Activated T-helper 17 cell treated with anti-CD3 and anti-CD28 coated beads, Interleukin-2, amount 50 U/mL, for 72 hours (primary cell): Measurements from ENCODE around the gene DPCD. TPM values are rescaled to one million over a fixed set of nuclear protein-coding genes. Genes with fewer than 3 reads are reported as not detected.

Experiments
- ATAC-seq: fragments of 150-1000 bp; cut with Tn5 transposase; replicated peaks from 2 replicates; pipeline ENCODE4 v1.10.0; 2021; ENCODE audit warnings: mild to moderate bottlenecking, moderate library complexity
- H3K27ac Mint-ChIP-seq: one replicate; pipeline ENCODE4 v1.8.0; 2022; ENCODE audit warnings: mixed read lengths
- H3K27me3 Mint-ChIP-seq: one replicate; pipeline ENCODE4 v1.8.0; 2022; ENCODE audit warnings: mixed read lengths
- H3K36me3 Mint-ChIP-seq: one replicate; pipeline ENCODE4 v1.8.0; 2022; ENCODE audit warnings: low read depth, mild to moderate bottlenecking, mixed read lengths
- H3K4me1 Mint-ChIP-seq: one replicate; pipeline ENCODE4 v1.8.0; 2022; ENCODE audit warnings: mixed read lengths
- H3K4me3 Mint-ChIP-seq: one replicate; pipeline ENCODE4 v1.8.0; 2022; ENCODE audit warnings: mild to moderate bottlenecking, mixed read lengths
- H3K9me3 Mint-ChIP-seq: one replicate; pipeline ENCODE4 v1.8.0; 2022; ENCODE audit warnings: mixed read lengths
- total RNA-seq, 2 donors: library from RNA; stranded (reverse); gene quantifications; one replicate each; pipeline ENCODE4 v1.2.3, GENCODE V29; 2022

Gene DPCD
- total RNA-seq, 2 donors from 2014 or later = 10.6 to 19.2 TPM

DNA sequence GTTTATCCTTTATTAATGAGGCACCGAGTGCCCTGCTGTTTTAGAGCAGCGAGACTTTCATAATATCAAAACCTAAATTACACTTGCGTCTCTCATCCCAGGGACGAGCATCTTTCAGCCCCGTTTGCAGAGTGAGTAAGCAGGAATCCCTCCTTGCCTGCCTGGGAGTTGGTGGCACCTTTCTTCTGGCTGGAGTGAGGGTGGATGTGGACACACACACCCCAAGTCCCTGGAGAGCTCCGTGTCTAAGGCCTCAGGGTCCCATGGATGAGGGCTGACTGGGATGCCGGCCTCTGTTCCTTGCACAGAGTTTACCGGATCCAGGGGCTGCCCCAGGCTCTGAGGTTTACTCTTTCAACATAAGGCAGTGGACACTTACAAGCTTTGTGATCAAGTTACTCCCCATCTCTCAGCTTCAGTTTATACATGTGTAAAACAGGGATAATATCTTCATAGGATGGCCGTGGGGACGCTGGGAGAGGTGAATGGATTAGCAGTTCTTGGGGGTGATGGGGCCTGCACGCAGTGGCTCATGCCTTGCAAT, 24.6 kb upstream of the DPCD start:
- H3K4me3 Mint-ChIP-seq = no peak overlapping the region
- no peak overlapping the region for H3K27ac Mint-ChIP-seq
- H3K9me3 Mint-ChIP-seq = no peaks in the 10 kb centered on the region
- peaks cover 15% of the 10 kb centered on the region for H3K4me1 Mint-ChIP-seq
- peaks cover 36% of the 10 kb centered on the region for H3K27me3 Mint-ChIP-seq
- no peak for ATAC-seq
- no peaks in the 10 kb centered on the region for H3K36me3 Mint-ChIP-seq

DNA sequence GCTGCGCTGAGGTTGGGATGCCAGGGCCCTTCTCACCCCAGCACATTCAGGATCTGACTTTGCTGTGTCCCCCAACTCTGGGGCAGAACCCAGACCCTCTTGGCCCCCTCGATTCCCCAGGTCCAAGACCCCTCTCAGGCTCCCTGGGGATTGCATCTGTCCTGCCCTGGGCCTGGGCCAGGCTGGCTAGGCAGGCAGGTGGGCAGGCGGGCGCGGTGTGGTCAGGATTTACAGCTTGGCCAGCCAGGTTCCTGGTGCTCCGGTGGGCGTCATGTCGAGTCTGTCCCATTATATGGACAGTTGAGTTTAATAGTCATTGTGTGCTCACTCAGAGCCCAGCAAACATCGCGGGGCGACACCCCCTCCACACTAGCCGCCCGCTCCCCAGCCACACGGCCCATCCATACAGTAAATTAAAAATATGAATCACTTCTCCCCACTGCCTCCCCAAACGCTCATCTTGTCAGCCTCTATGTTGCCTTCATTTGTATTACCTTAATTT, 23.6 kb upstream of the DPCD start:
- Mint-ChIP-seq H3K36me3 (no peaks in the 10 kb centered on the region), H3K4me1 (peaks cover 9% of the 10 kb centered on the region), H3K4me3 (no peak overlapping the region), H3K27me3 (peaks cover 41% of the 10 kb centered on the region), H3K27ac (no peak overlapping the region), H3K9me3 (no peaks in the 10 kb centered on the region)
- ATAC-seq = no peak

DNA sequence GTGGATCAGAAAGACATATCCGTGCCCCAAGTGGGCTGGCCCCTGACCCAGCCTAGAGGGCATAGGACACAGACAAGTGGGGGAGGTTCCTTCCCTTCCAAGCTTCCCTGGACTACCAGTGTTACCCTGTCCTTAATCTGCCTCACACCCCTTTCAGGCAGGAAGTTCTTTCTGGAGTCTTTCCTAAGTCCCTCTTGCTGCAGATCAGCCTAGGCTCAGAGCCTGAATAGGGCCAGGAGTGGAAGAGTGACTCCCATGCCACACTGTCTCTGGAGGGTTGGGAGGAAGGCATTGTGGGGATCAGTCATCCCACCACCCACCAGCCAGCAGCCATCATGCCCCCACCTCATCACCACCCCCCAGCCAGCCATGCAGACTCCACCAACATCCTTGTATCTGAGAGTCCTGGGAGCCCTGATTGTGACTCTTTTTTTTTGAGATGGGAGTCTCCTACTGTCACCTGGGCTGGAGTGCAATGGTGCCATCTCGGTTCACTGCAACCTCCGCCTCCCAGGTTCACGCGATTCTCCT, 22.7 kb upstream of the DPCD start:
- Mint-ChIP-seq H3K27me3 (peaks cover 44% of the 10 kb centered on the region), H3K9me3 (no peaks in the 10 kb centered on the region), H3K27ac (no peak overlapping the region), H3K4me1 (peaks cover 6% of the 10 kb centered on the region), H3K36me3 (no peaks in the 10 kb centered on the region), H3K4me3 (no peak overlapping the region)
- ATAC-seq = no peak

DNA sequence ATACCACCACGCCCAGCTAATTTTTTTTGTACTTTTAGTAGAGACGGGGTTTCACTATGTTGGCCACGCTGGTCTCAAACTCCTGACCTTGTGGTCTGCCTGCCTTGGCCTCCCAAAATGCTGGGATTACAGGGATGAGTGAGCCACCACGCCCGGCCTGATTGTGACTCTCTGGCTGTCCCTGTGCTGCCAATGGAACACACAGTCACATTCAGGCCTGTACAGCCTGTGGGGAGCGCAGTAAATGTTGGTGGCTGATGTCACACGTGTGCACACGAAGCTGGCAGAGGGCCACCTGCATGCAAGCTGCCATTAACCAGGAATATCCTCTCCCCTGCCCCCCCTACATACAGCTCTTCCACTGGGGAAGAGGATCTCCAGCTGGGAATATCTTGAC, 22.2 kb upstream of the DPCD start:
- Mint-ChIP-seq H3K9me3 (no peaks in the 10 kb centered on the region), H3K27me3 (peaks cover 44% of the 10 kb centered on the region), H3K36me3 (no peaks in the 10 kb centered on the region), H3K4me3 (no peak overlapping the region), H3K27ac (no peak overlapping the region), H3K4me1 (peaks cover 6% of the 10 kb centered on the region)
- no peak for ATAC-seq

DNA sequence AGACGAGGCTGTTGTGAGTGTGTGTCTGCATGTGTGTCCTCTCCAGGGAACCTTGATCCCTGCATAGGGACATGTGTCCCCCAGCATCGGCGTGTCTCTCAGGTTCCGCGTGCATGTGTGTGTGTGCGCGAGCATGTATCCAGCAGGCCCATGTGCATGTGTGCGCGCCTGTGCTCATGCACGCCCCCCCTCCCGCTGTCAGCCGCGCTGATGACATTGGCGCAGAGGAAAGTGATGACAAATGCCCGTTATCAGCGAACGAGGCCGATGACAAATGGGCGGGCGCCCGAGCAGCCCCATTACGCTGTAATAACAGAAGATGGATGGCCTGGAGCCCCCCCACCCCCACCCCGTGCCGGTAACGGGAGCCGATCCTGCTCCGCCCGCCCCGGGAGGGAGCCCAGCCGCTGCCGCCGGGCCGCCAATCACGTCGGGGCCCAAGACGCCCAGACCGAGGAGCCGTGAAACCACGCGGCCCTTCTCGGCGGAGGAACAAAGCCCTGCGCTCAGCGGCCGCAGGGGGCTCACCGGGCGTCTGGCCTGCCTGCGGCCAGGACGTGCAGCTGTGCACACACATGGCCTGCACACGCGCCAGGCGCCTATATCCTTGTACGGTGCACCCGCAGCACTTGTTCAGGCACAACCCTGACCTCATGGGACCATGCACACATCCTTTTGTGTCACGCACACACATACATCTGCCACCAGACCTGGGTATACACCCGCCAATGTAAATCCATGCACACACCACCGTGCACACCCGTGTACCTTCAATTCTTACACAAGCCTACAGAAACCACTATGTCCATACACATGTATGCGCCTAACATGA, 21.6 kb upstream of the DPCD start:
- H3K4me3 Mint-ChIP-seq = no peak overlapping the region
- peaks cover 44% of the 10 kb centered on the region for H3K27me3 Mint-ChIP-seq
- H3K27ac Mint-ChIP-seq = no peak overlapping the region
- H3K36me3 Mint-ChIP-seq = no peaks in the 10 kb centered on the region
- peaks cover 6% of the 10 kb centered on the region for H3K4me1 Mint-ChIP-seq
- no peaks in the 10 kb centered on the region for H3K9me3 Mint-ChIP-seq
- no peak for ATAC-seq

GRCh38 chr10:101567165-101568006, 20.7 kb upstream of the DPCD start:
- peak; percentile 42 for ATAC-seq

GRCh38 chr10:101568054-101568745, 19.9 kb upstream of the DPCD start:
- Mint-ChIP-seq H3K36me3 (no peaks in the 10 kb centered on the region), H3K27ac (no peak overlapping the region), H3K4me3 (peak overlapping the region; percentile 20), H3K27me3 (peaks cover 44% of the 10 kb centered on the region), H3K9me3 (no peaks in the 10 kb centered on the region), H3K4me1 (peaks cover 6% of the 10 kb centered on the region)
- no peak for ATAC-seq

More at GRCh38 chr10:101567165-101568006, 20.7 kb upstream of the DPCD start:
- peaks cover 6% of the 10 kb centered on the region for H3K4me1 Mint-ChIP-seq
- no peaks in the 10 kb centered on the region for H3K36me3 Mint-ChIP-seq
- H3K27me3 Mint-ChIP-seq = peaks cover 44% of the 10 kb centered on the region
- no peak overlapping the region for H3K4me3 Mint-ChIP-seq
- H3K27ac Mint-ChIP-seq = no peak overlapping the region
- no peaks in the 10 kb centered on the region for H3K9me3 Mint-ChIP-seq

DNA sequence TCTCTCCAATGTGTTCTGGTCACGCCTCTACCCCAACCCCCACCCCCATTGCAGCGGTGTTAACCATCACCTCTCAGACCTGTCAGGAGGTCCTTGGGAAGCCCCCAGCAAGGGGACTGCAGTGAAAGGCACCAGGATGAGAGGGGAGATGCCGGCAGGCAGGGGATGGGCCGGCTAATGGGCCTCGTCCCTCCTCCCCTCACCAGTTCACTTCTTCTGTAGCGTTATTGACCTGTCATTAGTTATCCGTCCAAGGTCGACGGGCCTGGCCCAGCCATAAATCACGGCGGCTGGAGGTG, 18.8 kb upstream of the DPCD start:
- Mint-ChIP-seq H3K4me1 (peaks cover 6% of the 10 kb centered on the region), H3K27ac (no peak overlapping the region), H3K9me3 (no peaks in the 10 kb centered on the region), H3K36me3 (no peaks in the 10 kb centered on the region), H3K27me3 (peaks cover 39% of the 10 kb centered on the region), H3K4me3 (peak overlapping the region; percentile 66)
- no peak for ATAC-seq

DNA sequence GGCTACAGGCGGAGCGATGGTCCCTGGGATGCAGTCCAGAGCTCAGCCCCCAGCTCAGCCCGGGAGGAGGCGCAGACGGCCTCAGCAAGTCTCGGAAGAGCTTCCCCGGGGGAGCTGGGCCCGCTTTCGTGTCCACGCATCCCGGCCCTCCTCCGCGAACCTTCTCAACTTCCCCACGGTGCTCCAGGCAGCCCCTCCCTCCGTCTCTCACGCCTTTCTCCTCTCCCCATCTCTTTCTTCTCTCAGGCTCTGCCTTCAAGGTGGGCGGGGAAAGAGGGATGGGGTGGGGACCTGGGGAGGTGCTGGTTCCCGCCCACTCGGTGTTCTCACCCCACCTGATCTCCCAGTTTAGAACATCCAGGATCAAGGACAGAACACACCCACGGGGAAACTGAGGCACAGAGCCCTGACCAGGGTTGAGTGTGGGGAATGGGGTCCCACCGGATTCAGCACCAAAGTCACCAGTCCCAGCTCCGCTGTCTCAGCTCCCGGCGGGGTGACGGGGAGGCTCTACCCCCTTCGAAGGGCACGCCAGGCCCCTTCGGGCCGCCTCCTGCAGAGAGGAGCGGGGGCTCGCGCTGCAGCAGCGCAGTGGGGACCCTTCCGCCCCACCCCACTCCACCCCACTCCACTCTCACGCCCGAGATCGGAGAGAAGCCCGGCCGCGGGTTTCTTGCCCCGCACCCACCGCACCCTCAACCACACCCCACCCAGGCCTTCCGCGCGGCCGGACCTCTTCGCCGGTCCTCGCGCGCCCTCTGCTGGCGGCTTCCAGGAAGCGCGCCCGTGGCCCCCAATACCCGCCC, 18.3 kb upstream of the DPCD start:
- peaks cover 6% of the 10 kb centered on the region for H3K4me1 Mint-ChIP-seq

DNA sequence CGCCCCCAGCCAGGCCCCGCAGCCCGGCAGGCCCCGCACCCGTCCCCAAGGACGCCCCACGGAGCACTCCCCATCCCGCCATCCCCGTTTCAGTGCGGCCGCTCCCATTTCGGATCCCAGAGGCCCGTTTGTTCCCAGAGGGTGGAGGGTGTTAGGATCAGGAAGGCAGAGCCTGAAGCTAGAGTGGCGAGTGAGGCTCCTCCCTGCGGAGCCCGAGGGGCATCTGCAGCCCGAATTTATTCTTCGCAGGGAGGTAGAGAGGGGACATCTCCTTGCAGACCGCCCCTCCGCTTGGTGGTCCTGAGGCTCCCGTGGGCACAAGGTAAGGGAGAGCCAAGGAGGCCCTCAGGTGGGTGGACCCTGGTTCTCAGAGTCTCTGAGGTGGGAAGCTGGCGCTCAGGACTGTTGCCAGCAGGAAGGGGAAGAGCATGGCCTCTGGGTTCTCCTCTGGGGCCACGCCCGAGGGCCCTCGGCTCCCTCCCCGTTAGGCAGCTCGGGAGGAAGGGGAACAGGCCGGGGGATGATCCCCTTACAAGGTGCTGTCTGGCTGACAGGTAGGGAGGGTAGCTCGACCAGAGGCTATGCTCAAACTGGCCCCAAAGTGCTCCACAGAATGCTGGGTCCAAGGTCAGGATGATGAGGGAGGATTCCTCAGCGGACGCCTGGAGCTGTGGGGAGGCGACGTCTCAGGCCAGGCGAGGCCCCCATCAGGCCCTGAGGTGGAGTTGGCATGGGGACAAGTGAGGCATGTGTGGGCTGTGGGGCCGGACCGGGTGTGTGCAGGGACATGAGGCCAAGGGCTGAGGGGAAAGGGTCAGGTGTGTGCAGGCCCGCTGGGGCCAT, 17.5 kb upstream of the DPCD start:
- H3K27ac Mint-ChIP-seq = no peak overlapping the region
- H3K9me3 Mint-ChIP-seq = no peaks in the 10 kb centered on the region
- ATAC-seq = peak; percentile 15

More for the DNA sequence above, 18.3 kb upstream of the DPCD start:
- Mint-ChIP-seq H3K9me3 (no peaks in the 10 kb centered on the region), H3K27me3 (peaks cover 37% of the 10 kb centered on the region), H3K27ac (no peak overlapping the region), H3K36me3 (no peaks in the 10 kb centered on the region), H3K4me3 (peak overlapping the region; percentile 66)
- peak; percentile 87 for ATAC-seq

DNA sequence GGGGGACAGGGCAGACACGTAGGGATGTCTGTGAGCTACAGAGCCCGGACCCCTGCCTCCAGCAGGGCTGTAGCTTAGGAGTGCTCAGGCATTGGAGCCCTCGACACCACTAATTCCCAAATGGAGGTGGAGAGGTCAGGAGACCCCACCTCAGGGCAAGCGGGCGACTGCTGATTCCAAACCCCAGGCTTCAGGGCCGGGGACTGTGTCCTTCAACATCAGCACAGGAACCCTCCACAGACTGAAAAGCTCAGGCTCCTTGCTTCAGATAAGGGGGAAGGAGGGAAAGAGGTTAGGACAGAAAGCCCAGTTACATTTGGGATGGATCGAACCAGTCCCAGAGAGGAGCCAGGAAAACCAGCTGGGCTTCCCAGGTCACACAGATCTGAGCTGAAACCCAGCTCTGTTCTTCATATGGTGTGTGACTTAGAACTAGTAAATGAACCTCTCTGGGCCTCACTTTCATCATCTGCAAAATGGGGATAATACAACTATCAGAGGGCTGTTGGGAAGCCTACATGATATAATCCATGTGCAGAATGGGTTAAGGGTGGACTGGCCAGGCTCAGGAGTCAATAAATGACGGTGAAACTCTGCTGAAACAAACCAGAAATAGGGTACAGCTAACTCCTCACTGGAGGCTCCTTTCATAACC, 16.7 kb upstream of the DPCD start:
- peaks cover 6% of the 10 kb centered on the region for H3K4me1 Mint-ChIP-seq
- H3K27ac Mint-ChIP-seq = no peak overlapping the region
- no peak for ATAC-seq
- peaks cover 27% of the 10 kb centered on the region for H3K27me3 Mint-ChIP-seq
- no peak overlapping the region for H3K4me3 Mint-ChIP-seq
- H3K9me3 Mint-ChIP-seq = no peaks in the 10 kb centered on the region
- no peaks in the 10 kb centered on the region for H3K36me3 Mint-ChIP-seq

More for the DNA sequence above, 17.5 kb upstream of the DPCD start:
- H3K27me3 Mint-ChIP-seq = peaks cover 32% of the 10 kb centered on the region
- no peaks in the 10 kb centered on the region for H3K36me3 Mint-ChIP-seq
- peaks cover 6% of the 10 kb centered on the region for H3K4me1 Mint-ChIP-seq
- H3K4me3 Mint-ChIP-seq = peak overlapping the region; percentile 66

- ATAC-seq = no peak
- Mint-ChIP-seq H3K36me3 (no peaks in the 10 kb centered on the region), H3K4me3 (no peak overlapping the region), H3K4me1 (peaks cover 3% of the 10 kb centered on the region), H3K9me3 (no peaks in the 10 kb centered on the region), H3K27ac (no peak overlapping the region), H3K27me3 (peaks cover 22% of the 10 kb centered on the region)
These were observed 16.0 kb upstream of the DPCD start for GRCh38 chr10:101572126-101572525.
